ENCODE data around the gene BAIAP2. TPM values are rescaled to one million over a fixed set of nuclear protein-coding genes. Genes with fewer than 3 reads are reported as not detected.
A peak's percentile ranks its signal among the peaks of the same experiment; 100 is the strongest.

The BAIAP2 gene
- total and polyA plus RNA-seq, 2 experiments from 2014 or later, result 27.1 to 49.7 TPM

- Histone ChIP-seq H3K79me2 (no peaks in the 10 kb centered on the region), H3K9me3 (ENCODE audit: low read depth) (no peaks in the 10 kb centered on the region), H3K36me3 (replicated peaks; ENCODE audit: insufficient read depth, low read depth) (no peaks in the 10 kb centered on the region), H3K27ac (no peak overlapping the region), H3K4me2 (no peak overlapping the region), H3K4me3 (no peak overlapping the region), H3K27me3 (no peaks in the 10 kb centered on the region), H3K4me1 (ENCODE audit: insufficient read depth) (no peaks in the 10 kb centered on the region), H4K20me1 (ENCODE audit: insufficient read depth, poor library complexity, severe bottlenecking) (no peaks in the 10 kb centered on the region), H2AFZ (no peak overlapping the region), H3K9me2 (replicated peaks; ENCODE audit: insufficient read depth) (no peaks in the 10 kb centered on the region)
- TF ChIP-seq EZH2phosphoT487 (IDR thresholded peaks at IDR 0.05; ENCODE audit: low read depth, severe bottlenecking, unreplicated experiment), result no peak
- TF ChIP-seq EZH2 (IDR thresholded peaks at IDR 0.05; ENCODE audit: borderline replicate concordance), result no peak
- no peak for TF ChIP-seq CTCF (IDR thresholded peaks at IDR 0.05; ENCODE audit: poor library complexity)
- DNase-seq (ENCODE audit: low spot score), result no peak
- WGBS (ENCODE audit: low lambda C conversion rate, missing lambda C conversion rate), result 86% methylated on average over 14 of the region's 20 CpGs
Measured at GRCh38 chr17:81117672-81118198, 82.8 kb downstream of the BAIAP2 start.

GRCh38 chr17:81118308-81119221 lies 83.6 kb downstream of the BAIAP2 start:
- H3K9me3 ChIP-seq (ENCODE audit: low read depth), result no peaks in the 10 kb centered on the region
- H3K4me2 ChIP-seq, result peak overlapping the region; percentile 93
- H3K27ac ChIP-seq, result no peak overlapping the region
- H3K36me3 ChIP-seq (replicated peaks; ENCODE audit: insufficient read depth, low read depth), result no peaks in the 10 kb centered on the region
- no peak for DNase-seq (ENCODE audit: low spot score)
- no peak overlapping the region for H3K4me3 ChIP-seq
- TF ChIP-seq CTCF (IDR thresholded peaks at IDR 0.05; ENCODE audit: poor library complexity), result no peak
- no peak for TF ChIP-seq EZH2phosphoT487 (IDR thresholded peaks at IDR 0.05; ENCODE audit: low read depth, severe bottlenecking, unreplicated experiment)
- TF ChIP-seq EZH2 (IDR thresholded peaks at IDR 0.05; ENCODE audit: borderline replicate concordance), result no peak
- no peaks in the 10 kb centered on the region for H3K79me2 ChIP-seq
- H3K27me3 ChIP-seq, result no peaks in the 10 kb centered on the region
- 77% methylated on average over 17 of the region's 24 CpGs for WGBS (ENCODE audit: low lambda C conversion rate, missing lambda C conversion rate)
- no peaks in the 10 kb centered on the region for H3K9me2 ChIP-seq (replicated peaks; ENCODE audit: insufficient read depth)
- H3K4me1 ChIP-seq (ENCODE audit: insufficient read depth), result no peaks in the 10 kb centered on the region
- H2AFZ ChIP-seq, result no peak overlapping the region
- H4K20me1 ChIP-seq (ENCODE audit: insufficient read depth, poor library complexity, severe bottlenecking), result no peaks in the 10 kb centered on the region

GRCh38 chr17:81119223-81120148 lies 84.5 kb downstream of the BAIAP2 start:
- 19% methylated on average over 44 of the region's 89 CpGs for WGBS (ENCODE audit: low lambda C conversion rate, missing lambda C conversion rate)

More at GRCh38 chr17:81119223-81120148, 84.5 kb downstream of the BAIAP2 start:
- no peaks in the 10 kb centered on the region for H3K9me2 ChIP-seq (replicated peaks; ENCODE audit: insufficient read depth)
- DNase-seq (ENCODE audit: low spot score), result peak; percentile 96
- no peaks in the 10 kb centered on the region for H3K36me3 ChIP-seq (replicated peaks; ENCODE audit: insufficient read depth, low read depth)
- H3K4me2 ChIP-seq, result peak overlapping the region; percentile 93
- no peaks in the 10 kb centered on the region for H4K20me1 ChIP-seq (ENCODE audit: insufficient read depth, poor library complexity, severe bottlenecking)
- no peaks in the 10 kb centered on the region for H3K9me3 ChIP-seq (ENCODE audit: low read depth)
- no peaks in the 10 kb centered on the region for H3K4me1 ChIP-seq (ENCODE audit: insufficient read depth)
- H3K4me3 ChIP-seq, result peak overlapping the region; percentile 46
- TF ChIP-seq CTCF (IDR thresholded peaks at IDR 0.05; ENCODE audit: poor library complexity), result peak; percentile 28
- no peak for TF ChIP-seq EZH2 (IDR thresholded peaks at IDR 0.05; ENCODE audit: borderline replicate concordance)
- no peaks in the 10 kb centered on the region for H3K79me2 ChIP-seq
- H3K27ac ChIP-seq, result peak overlapping the region; percentile 37
- no peaks in the 10 kb centered on the region for H3K27me3 ChIP-seq
- no peak overlapping the region for H2AFZ ChIP-seq

Measured in hepatocyte (in vitro differentiated cells).